ENCODE results near the gene NEK10.

Gene NEK10

DNA sequence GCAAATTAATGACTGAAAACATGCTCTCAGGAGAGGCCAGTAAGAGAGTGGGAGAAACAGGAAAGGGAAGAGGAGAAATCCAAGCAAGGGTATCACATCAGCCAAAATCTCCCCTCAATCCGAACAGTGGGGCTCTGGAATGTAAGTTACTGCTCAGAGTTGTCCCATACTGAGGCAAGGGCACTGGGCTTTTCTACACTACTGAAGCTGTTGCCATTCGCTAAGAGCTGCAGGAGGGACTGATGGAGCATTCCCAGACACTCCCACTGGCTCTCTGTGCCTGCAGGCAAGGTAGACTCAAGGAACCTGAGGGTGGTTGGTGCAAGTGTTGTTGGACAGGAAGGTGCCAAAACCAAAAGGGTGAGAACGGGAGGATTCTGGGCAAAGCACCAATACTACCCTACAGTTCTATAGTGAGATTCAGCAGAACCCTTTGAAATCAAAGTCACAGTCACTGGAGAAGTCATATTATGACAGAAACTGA lies 46.1 kb downstream of the NEK10 start:
- no peak overlapping the region for H3K27ac ChIP-seq
- TF ChIP-seq, protein P1, sequence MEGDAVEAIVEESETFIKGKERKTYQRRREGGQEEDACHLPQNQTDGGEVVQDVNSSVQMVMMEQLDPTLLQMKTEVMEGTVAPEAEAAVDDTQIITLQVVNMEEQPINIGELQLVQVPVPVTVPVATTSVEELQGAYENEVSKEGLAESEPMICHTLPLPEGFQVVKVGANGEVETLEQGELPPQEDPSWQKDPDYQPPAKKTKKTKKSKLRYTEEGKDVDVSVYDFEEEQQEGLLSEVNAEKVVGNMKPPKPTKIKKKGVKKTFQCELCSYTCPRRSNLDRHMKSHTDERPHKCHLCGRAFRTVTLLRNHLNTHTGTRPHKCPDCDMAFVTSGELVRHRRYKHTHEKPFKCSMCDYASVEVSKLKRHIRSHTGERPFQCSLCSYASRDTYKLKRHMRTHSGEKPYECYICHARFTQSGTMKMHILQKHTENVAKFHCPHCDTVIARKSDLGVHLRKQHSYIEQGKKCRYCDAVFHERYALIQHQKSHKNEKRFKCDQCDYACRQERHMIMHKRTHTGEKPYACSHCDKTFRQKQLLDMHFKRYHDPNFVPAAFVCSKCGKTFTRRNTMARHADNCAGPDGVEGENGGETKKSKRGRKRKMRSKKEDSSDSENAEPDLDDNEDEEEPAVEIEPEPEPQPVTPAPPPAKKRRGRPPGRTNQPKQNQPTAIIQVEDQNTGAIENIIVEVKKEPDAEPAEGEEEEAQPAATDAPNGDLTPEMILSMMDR (conservative IDR thresholded peaks at IDR 0.05), result no peak

DNA sequence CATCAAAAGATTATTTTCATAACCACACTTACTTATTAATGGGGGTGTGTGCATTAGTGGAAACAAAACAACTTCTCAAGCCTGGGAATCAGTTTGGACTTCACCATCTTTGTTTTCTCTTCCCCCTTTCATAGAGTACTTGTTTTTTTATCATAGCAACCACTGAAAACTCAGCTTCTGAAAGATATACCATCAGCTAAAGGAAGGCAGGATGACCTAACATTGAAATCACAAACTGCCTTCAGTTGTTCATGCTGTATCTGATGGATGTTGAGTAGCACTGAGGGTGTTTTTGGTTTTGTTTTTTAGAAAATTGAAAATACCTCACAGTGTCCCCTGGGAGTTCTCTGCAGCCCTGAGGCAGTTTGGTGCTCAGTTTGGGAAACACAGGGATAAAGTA lies 46.5 kb downstream of the NEK10 start:
- TF ChIP-seq, protein P1 (conservative IDR thresholded peaks at IDR 0.05), result no peak
- H3K27ac ChIP-seq, result no peak overlapping the region

- TF ChIP-seq, protein P1 (conservative IDR thresholded peaks at IDR 0.05), result no peak
- H3K27ac ChIP-seq, result peak overlapping the region; percentile 91
These were observed 49.2 kb downstream of the NEK10 start for GRCh38 chr3:27319847-27320526.

GRCh38 chr3:27319304-27319703 lies 49.9 kb downstream of the NEK10 start:
- TF ChIP-seq, protein P1 (conservative IDR thresholded peaks at IDR 0.05), result no peak
- peak overlapping the region; percentile 91 for H3K27ac ChIP-seq

- peak overlapping the region; percentile 91 for H3K27ac ChIP-seq
- TF ChIP-seq, protein P1 (conservative IDR thresholded peaks at IDR 0.05), result no peak
These were observed 52.1 kb downstream of the NEK10 start for GRCh38 chr3:27317096-27317495.

GRCh38 chr3:27315003-27315402 lies 54.2 kb downstream of the NEK10 start:
- no peak overlapping the region for H3K27ac ChIP-seq
- TF ChIP-seq, protein P1 (conservative IDR thresholded peaks at IDR 0.05), result no peak

- TF ChIP-seq, protein P1 (conservative IDR thresholded peaks at IDR 0.05), result peak; percentile 88
These were observed 57.0 kb downstream of the NEK10 start for GRCh38 chr3:27312044-27312668.

More at GRCh38 chr3:27312044-27312668, 57.0 kb downstream of the NEK10 start:
- H3K27ac ChIP-seq, result no peak overlapping the region

All from VCaP (cell line).